SK-N-MC (cell line): ENCODE measurements around the gene XYLT2.

Experiments
- EZH2 ChIP-seq: fragments of 200-600 bp; sonication (generic); IDR thresholded peaks from one replicate; pipeline ENCODE4 v1.6.1; 2017; ENCODE audit warnings: antibody characterized with exemption
- FOXP2 ChIP-seq: optimal IDR thresholded peaks from 2 replicates; pipeline ENCODE3; 2011; ENCODE audit warnings: mild to moderate bottlenecking, moderate library complexity; ENCODE audit not compliant: insufficient read depth; ENCODE audit errors: extremely low read length, control extremely low read depth
- POLR2AphosphoS5 ChIP-seq: IDR thresholded peaks from 2 replicates; pipeline ENCODE4 v1.6.1; 2012; ENCODE audit warnings: mild to moderate bottlenecking, low read depth, low read length, borderline replicate concordance

GRCh38 chr17:50389534-50389933, 43.6 kb downstream of the XYLT2 start:
- TF ChIP-seq EZH2 (no peak), POLR2AphosphoS5 (no peak), FOXP2 (no peak)
